K562 (cell line): ENCODE results near the gene CHRNB1. TPM values are rescaled to one million over a fixed set of nuclear protein-coding genes. Genes with fewer than 3 reads are reported as not detected.

Source experiments
- ATAC-seq: fragments of 200-7000 bp; cut with Tn5 transposase; 3 replicates; pipeline ENCODE4 v1.9.1; 2020; ENCODE audit warnings: moderate library complexity
- BruUV-seq: library from RNA; stranded (reverse); fragments of 400-500 nt; replicated peaks from 2 replicates; lab custom pipeline; 2021; lab: Mats Ljungman, UMichigan
- CTCF ChIA-PET: fragments of 300-600 bp; formaldehyde crosslinking; extraction: SDS; loops from one replicate; lab custom pipeline; 2021; ENCODE audit warnings: low intra/inter-chr PET ratio; lab: Yijun Ruan, JAX
- POLR2A ChIA-PET: fragments of 300-600, 350-650 bp; sonication (Branson Sonifier 250); formaldehyde crosslinking; extraction: SDS; loops from one replicate; lab custom pipeline; 2021; ENCODE audit warnings: antibody characterized with exemption, inconsistent platforms; lab: Yijun Ruan, JAX
- DNase-seq, 4 experiments: peaks; one replicate each; pipeline versions ENCODE4 v3.0.0 to v3.0.0-alpha.2; 2011 to 2018; ENCODE audit warnings: low spot score in 3 of 4, mixed read lengths in 3 of 4; ENCODE audit errors: extremely low read depth in 1 of 4
- FAIRE-seq: peaks from 2 replicates; lab custom pipeline; 2011; peaks lifted over from hg19 to GRCh38; lab: Jason Lieb, UNC
- H2AFZ ChIP-seq: 2 replicates; pipeline ENCODE4 v1.6.0; 2011; ENCODE audit warnings: low read depth, low read length, control low read depth, inconsistent platforms
- H3K27ac ChIP-seq: fragments of 200-600 bp; 3 replicates; pipeline ENCODE4 v1.8.0; 2011; ENCODE audit warnings: low read depth, mild to moderate bottlenecking, control low read depth, inconsistent platforms, low read length, moderate library complexity, mixed read lengths; ENCODE audit errors: extremely low read depth
- H3K27me3 ChIP-seq, 2 experiments: fragments of 300-600 bp in 1 of 2; 2 replicates in 1 of 2; 3 replicates in 1 of 2; pipeline versions ENCODE4 v1.6.0 to v1.8.0; 2011; ENCODE audit warnings: inconsistent platforms in 2 of 2, low read length in 2 of 2, mild to moderate bottlenecking in 1 of 2, mixed read lengths in 1 of 2, moderate library complexity in 1 of 2; ENCODE audit not compliant: control insufficient read depth in 2 of 2, insufficient read depth in 2 of 2
- H3K36me3 ChIP-seq: fragments of 300-600 bp; 3 replicates; pipeline ENCODE4 v1.8.0; 2011; ENCODE audit warnings: mild to moderate bottlenecking, low read length, inconsistent platforms; ENCODE audit not compliant: control insufficient read depth, insufficient read depth
- H3K4me1 ChIP-seq, 2 experiments: fragments of 200-600 bp in 1 of 2; replicated peaks in 1 of 2; 2 replicates in 1 of 2; 3 replicates in 1 of 2; pipeline versions ENCODE4 v1.5.1 to v1.8.0; 2011; ENCODE audit warnings: inconsistent platforms in 2 of 2, low read length in 2 of 2, mild to moderate bottlenecking in 1 of 2, mixed read lengths in 1 of 2, moderate library complexity in 1 of 2; ENCODE audit not compliant: control insufficient read depth in 2 of 2, insufficient read depth in 2 of 2
- H3K4me2 ChIP-seq: 2 replicates; pipeline ENCODE4 v1.6.1; 2011; ENCODE audit warnings: low read length, control low read depth, inconsistent platforms, mixed read lengths; ENCODE audit not compliant: insufficient read depth
- H3K4me3 ChIP-seq: fragments of 200-600 bp; sonication (generic), shearing (Covaris generic); 2 replicates; pipeline ENCODE4 v1.5.1; 2016; ENCODE audit warnings: control low read depth, inconsistent platforms
- H3K79me2 ChIP-seq: fragments of 200-600 bp; 3 replicates; pipeline ENCODE4 v1.8.0; 2011; ENCODE audit warnings: low read length, inconsistent platforms; ENCODE audit not compliant: control insufficient read depth, insufficient read depth
- H3K9ac ChIP-seq, 2 experiments: 2 replicates each; pipeline versions ENCODE4 v1.6.0 to v1.6.1; 2011; ENCODE audit warnings: low read depth in 2 of 2, low read length in 2 of 2, control low read depth in 1 of 2, inconsistent platforms in 1 of 2, mild to moderate bottlenecking in 1 of 2, mixed read lengths in 1 of 2; ENCODE audit not compliant: insufficient read depth in 1 of 2
- H3K9me1 ChIP-seq: one replicate; pipeline ENCODE4 v1.6.0; 2011; ENCODE audit warnings: inconsistent platforms, mild to moderate bottlenecking, low read length, moderate library complexity; ENCODE audit not compliant: control insufficient read depth, insufficient read depth
- H3K9me3 ChIP-seq: replicated peaks from 2 replicates; pipeline ENCODE4 v1.5.1; 2011; ENCODE audit warnings: low read depth, low read length, inconsistent platforms; ENCODE audit not compliant: control insufficient read depth, insufficient read depth
- H4K20me1 ChIP-seq: replicated peaks from 2 replicates; pipeline ENCODE4 v1.6.1; 2011; ENCODE audit warnings: low read length, inconsistent platforms, mixed read lengths; ENCODE audit not compliant: control insufficient read depth, insufficient read depth
- BCLAF1 ChIP-seq, 2 experiments: fragments of 450-650 bp in 1 of 2; IDR thresholded peaks; 2 replicates each; pipeline ENCODE4 v1.6.1; 2011 to 2017; ENCODE audit warnings: low read depth in 2 of 2, antibody characterized with exemption in 1 of 2, borderline replicate concordance in 1 of 2, low read length in 1 of 2, mild to moderate bottlenecking in 1 of 2, mixed read lengths in 1 of 2; ENCODE audit not compliant: control insufficient read depth in 1 of 2
- CEBPZ ChIP-seq: fragments of 150-350 bp; IDR thresholded peaks from 2 replicates; pipeline ENCODE4 v1.6.1; 2014; ENCODE audit warnings: low read depth, mild to moderate bottlenecking, low read length, borderline replicate concordance
- FOXP1 ChIP-seq: sonication (generic); formaldehyde crosslinking; IDR thresholded peaks from 2 replicates; pipeline ENCODE4 v1.8.0; 2022; ENCODE audit warnings: mild to moderate bottlenecking, missing genetic modification reagents
- POLR2H ChIP-seq: IDR thresholded peaks from 2 replicates; pipeline ENCODE4 v1.6.1; 2016; ENCODE audit warnings: missing genetic modification characterization, low read depth, mild to moderate bottlenecking, control low read depth, missing compliant biosample characterization, moderate library complexity
- POLR3G ChIP-seq: IDR thresholded peaks from 2 replicates; pipeline ENCODE4 v1.6.1; 2011; ENCODE audit not compliant: insufficient read length, insufficient replicate concordance; ENCODE audit errors: extremely low read depth
- PURB ChIP-seq: sonication (generic); formaldehyde crosslinking; IDR thresholded peaks from 2 replicates; pipeline ENCODE4 v1.9.0; 2021; ENCODE audit warnings: low read depth, mild to moderate bottlenecking, missing genetic modification reagents
- SAP30 ChIP-seq: fragments of 200-600 bp; sonication (generic); IDR thresholded peaks from 2 replicates; pipeline ENCODE4 v1.6.1; 2012; ENCODE audit warnings: borderline replicate concordance, low read depth, mild to moderate bottlenecking, moderate library complexity, low read length, control low read depth, inconsistent platforms; ENCODE audit not compliant: insufficient read depth, poor library complexity, severe bottlenecking
- SMARCA5 ChIP-seq: fragments of 450-650 bp; IDR thresholded peaks from 2 replicates; pipeline ENCODE4 v1.6.1; 2016
- ZBTB9 ChIP-seq: fragments of 450-650 bp; formaldehyde crosslinking; IDR thresholded peaks from 2 replicates; pipeline ENCODE4 v1.4.0; 2020; ENCODE audit warnings: mild to moderate bottlenecking, moderate library complexity
- ZNF134 ChIP-seq: fragments of 250-450 bp; sonication (Bioruptor Pico); conservative IDR thresholded peaks from 2 replicates; pipeline ENCODE4 v1.4.0; 2020
- ZNF444 ChIP-seq: fragments of 250-450 bp; sonication (Bioruptor Pico); IDR thresholded peaks from 2 replicates; pipeline ENCODE4 v1.4.0; 2020; ENCODE audit warnings: mild to moderate bottlenecking, moderate library complexity
- ZNF780A ChIP-seq: fragments of 250-450 bp; sonication (Bioruptor Pico); IDR thresholded peaks from 2 replicates; pipeline ENCODE4 v1.5.0; 2021; ENCODE audit warnings: mild to moderate bottlenecking
- ZSCAN29 ChIP-seq: fragments of 450-650 bp; IDR thresholded peaks from 2 replicates; pipeline ENCODE4 v1.6.1; 2017
- WGBS: fragments of 100-300 bp; shearing (Covaris generic); methylation state at CpG from one replicate; pipeline ENCODE4 v1.1.6; 2016; ENCODE audit warnings: low coverage, mixed read lengths; ENCODE audit not compliant: insufficient coverage; ENCODE audit errors: missing lambda C conversion rate; 5-methylcytosine and 5-hydroxymethylcytosine counted together
- in situ Hi-C: fragments of 300-500 bp; cut with MboI; formaldehyde crosslinking; loops from 4 replicates; pipeline ENCODE4 v1.15.0; 2018; ENCODE audit warnings: inconsistent platforms, mixed read lengths
- intact Hi-C: fragments of 100-400 bp; cut with micrococcal nuclease; formaldehyde crosslinking; loops from 2 replicates; pipeline ENCODE4 v1.14.2; 2022
- polyA plus RNA-seq, 8 experiments: library from polyadenylated mRNA; depleted of rRNA in 4 of 8; stranded (reverse) in 5 of 8; unstranded in 3 of 8; fragments of >200 nt; fragmentation: Nextera tagmentation in 2 of 8; fragmentation: Illumina TruSeq in 1 of 8; extraction: Ambion mirVana in 2 of 8; extraction: Trizol in 1 of 8; gene quantifications; 2 replicates each; pipeline versions ENCODE4 v1.2.1 to v1.2.3, GENCODE V29; 2011 to 2014; ENCODE audit warnings: inconsistent platforms in 1 of 8, missing spikeins in 1 of 8
- total RNA-seq, 7 experiments: library from RNA; depleted of rRNA in 6 of 7; stranded (reverse); fragments of >200 nt in 6 of 7; fragmentation: Illumina TruSeq in 2 of 7; extraction: Trizol in 2 of 7; gene quantifications; 2 replicates each; pipeline versions ENCODE4 v1.2.1 to v1.2.3, GENCODE V29; 2011 to 2021; ENCODE audit warnings: low replicate concordance in 1 of 7

CHRNB1 gene
- total and polyA plus RNA-seq, 9 of the 15 experiments (the other 6 are each of a cell fraction or from before 2014, with no cell fraction given) = 4.7 to 12.3 (median 6.8) TPM

- intact Hi-C loops (no loop called here), in situ Hi-C loops (no loop called here)
- 50% methylated on average over 4 of the region's 10 CpGs for WGBS
- no peaks in the 10 kb centered on the region for H3K79me2 ChIP-seq
- H3K27ac ChIP-seq = no peak overlapping the region
- ChIA-PET POLR2A (interaction anchor here (0.5 kb wide), 1 partner anchor 67 kb away, joined by 4 read pairs; no protein-coding TSS in a partner anchor), CTCF (no interaction called here)
- H3K4me2 ChIP-seq = no peak overlapping the region
- no peaks in the 10 kb centered on the region for H3K36me3 ChIP-seq
- no peak overlapping the region for H3K4me3 ChIP-seq
- ATAC-seq (no peak), DNase-seq (no peak), FAIRE-seq (no peak)
- BruUV-seq = no TSS peak
- H3K9me3 ChIP-seq = no peaks in the 10 kb centered on the region
- TF ChIP-seq SAP30 = no peak
- TF ChIP-seq ZNF780A (CRISPR knock-in tag) = no peak
- no peak for TF ChIP-seq PURB (CRISPR knock-in tag)
- TF ChIP-seq BCLAF1 (IDR thresholded peaks at IDR 0.05; ENCODE audit: borderline replicate concordance in 1 of 2, control insufficient read depth in 1 of 2, low read depth in 2 of 2, low read length in 1 of 2) = no peak
- TF ChIP-seq ZNF134 = no peak
- no peak for TF ChIP-seq ZNF444 (CRISPR knock-in tag)
- no peak for TF ChIP-seq POLR2H (tag)
- TF ChIP-seq POLR3G = no peak
- TF ChIP-seq CEBPZ = no peak
- TF ChIP-seq ZSCAN29 = no peak
- no peak for TF ChIP-seq ZBTB9 (CRISPR knock-in tag)
- TF ChIP-seq FOXP1 (CRISPR knock-in tag) = no peak
- TF ChIP-seq SMARCA5 = no peak
- H4K20me1 ChIP-seq = no peaks in the 10 kb centered on the region
- H3K9ac ChIP-seq = peak overlapping the region in 1 of 2 experiments; percentile 40; a peak in 1 of 4 replicates
- H2AFZ ChIP-seq = no peak overlapping the region
- no peaks in the 10 kb centered on the region for H3K27me3 ChIP-seq
- H3K9me1 ChIP-seq = no peaks in the 10 kb centered on the region
- peaks cover 0 to 16% of the 10 kb centered on the region in 2 experiments; a peak in 3 of 5 replicates for H3K4me1 ChIP-seq
Observed at GRCh38 chr17:7429722-7430121, 15.1 kb upstream of the CHRNB1 start.
